Testis (tissue), 3 donors: ENCODE data around the gene IL16. TPM values are rescaled to one million over a fixed set of nuclear protein-coding genes. Genes with fewer than 3 reads are reported as not detected.
A peak's percentile ranks its signal among the peaks of the same experiment; 100 is the strongest.

ENCODE experiments used
- DNase-seq: peaks from one replicate; pipeline ENCODE4 v3.0.0-alpha.2; 2019
- H3K27ac ChIP-seq, 2 donors: fragments of 200-600 bp; sonication (generic); one replicate each; pipeline ENCODE4 v1.5.1; 2019
- H3K27me3 ChIP-seq: fragments of 200-600 bp; sonication (generic); one replicate; pipeline ENCODE4 v1.5.1; 2019
- H3K36me3 ChIP-seq: fragments of 200-600 bp; sonication (generic); one replicate; pipeline ENCODE4 v1.5.1; 2017; ENCODE audit warnings: low read depth; ENCODE audit errors: missing control alignments
- H3K4me1 ChIP-seq: fragments of 200-600 bp; sonication (generic); one replicate; pipeline ENCODE4 v1.5.1; 2019
- H3K4me3 ChIP-seq, 2 donors: fragments of 200-600 bp; sonication (generic); one replicate each; pipeline ENCODE4 v1.5.1; 2017 to 2019
- H3K9me3 ChIP-seq: fragments of 200-600 bp; sonication (generic); one replicate; pipeline ENCODE4 v1.5.1; 2017
- POLR2A ChIP-seq: fragments of 450-650 bp; IDR thresholded peaks from one replicate; pipeline ENCODE4 v1.6.1; 2017; ENCODE audit warnings: antibody characterized with exemption, mild to moderate bottlenecking, moderate library complexity
- WGBS, 2 donors: methylation state at CpG; one replicate each; pipeline ENCODE4 v1.1.5; 2018; 5-methylcytosine and 5-hydroxymethylcytosine counted together
- intact Hi-C: fragments of 100-400 bp; cut with DNase I; formaldehyde crosslinking; loops from one replicate; pipeline ENCODE4 v1.15.1; 2023; ENCODE audit warnings: low total_unique reads
- polyA plus RNA-seq: library from polyadenylated mRNA; stranded (reverse); fragments of 350-450 nt; fragmentation: Illumina TruSeq; extraction: RNeasy Lipid Tissue Mini Kit (QIAGEN cat#74804); gene quantifications from one replicate; pipeline ENCODE4 v1.2.3, GENCODE V29; 2014; ENCODE audit warnings: low read depth, low replicate concordance; ENCODE audit not compliant: insufficient read depth
- total RNA-seq, 2 donors: library from RNA; depleted of rRNA; stranded (reverse); fragments of >200 nt; gene quantifications; one replicate each; pipeline ENCODE4 v1.2.3, GENCODE V29; 2016
- TF ChIP-seq, protein P1 (sequence below), 3 experiments: fragments of 450-650 bp in 2 of 3; fragments of 200-600 bp in 1 of 3; sonication (generic) in 1 of 3; IDR thresholded peaks; one replicate each; pipeline ENCODE4 v1.5.1; 2016 to 2019; ENCODE audit warnings: antibody characterized with exemption in 3 of 3, mild to moderate bottlenecking in 2 of 3, moderate library complexity in 1 of 3

The IL16 gene
- total and polyA plus RNA-seq, 3 donors from 2014 or later: 13.1 to 17.6 (median 14.9) TPM

GRCh38 chr15:81160312-81161159 is 36.1 kb upstream of the IL16 start:
- H3K4me1 ChIP-seq: peaks cover 20% of the 10 kb centered on the region
- H3K27me3 ChIP-seq: no peaks in the 10 kb centered on the region
- 36 to 37% methylated on average over 8 to 11 of the region's 11 CpGs for WGBS, 2 donors
- intact Hi-C loops: no loop called here
- no peaks in the 10 kb centered on the region for H3K36me3 ChIP-seq
- no peak overlapping the region for H3K4me3 ChIP-seq
- no peaks in the 10 kb centered on the region for H3K9me3 ChIP-seq
- TF ChIP-seq POLR2A: no peak
- TF ChIP-seq, protein P1, sequence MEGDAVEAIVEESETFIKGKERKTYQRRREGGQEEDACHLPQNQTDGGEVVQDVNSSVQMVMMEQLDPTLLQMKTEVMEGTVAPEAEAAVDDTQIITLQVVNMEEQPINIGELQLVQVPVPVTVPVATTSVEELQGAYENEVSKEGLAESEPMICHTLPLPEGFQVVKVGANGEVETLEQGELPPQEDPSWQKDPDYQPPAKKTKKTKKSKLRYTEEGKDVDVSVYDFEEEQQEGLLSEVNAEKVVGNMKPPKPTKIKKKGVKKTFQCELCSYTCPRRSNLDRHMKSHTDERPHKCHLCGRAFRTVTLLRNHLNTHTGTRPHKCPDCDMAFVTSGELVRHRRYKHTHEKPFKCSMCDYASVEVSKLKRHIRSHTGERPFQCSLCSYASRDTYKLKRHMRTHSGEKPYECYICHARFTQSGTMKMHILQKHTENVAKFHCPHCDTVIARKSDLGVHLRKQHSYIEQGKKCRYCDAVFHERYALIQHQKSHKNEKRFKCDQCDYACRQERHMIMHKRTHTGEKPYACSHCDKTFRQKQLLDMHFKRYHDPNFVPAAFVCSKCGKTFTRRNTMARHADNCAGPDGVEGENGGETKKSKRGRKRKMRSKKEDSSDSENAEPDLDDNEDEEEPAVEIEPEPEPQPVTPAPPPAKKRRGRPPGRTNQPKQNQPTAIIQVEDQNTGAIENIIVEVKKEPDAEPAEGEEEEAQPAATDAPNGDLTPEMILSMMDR (IDR thresholded peaks at IDR 0.05): no peak
- peak; percentile 57 for DNase-seq
- no peak overlapping the region for H3K27ac ChIP-seq

DNA sequence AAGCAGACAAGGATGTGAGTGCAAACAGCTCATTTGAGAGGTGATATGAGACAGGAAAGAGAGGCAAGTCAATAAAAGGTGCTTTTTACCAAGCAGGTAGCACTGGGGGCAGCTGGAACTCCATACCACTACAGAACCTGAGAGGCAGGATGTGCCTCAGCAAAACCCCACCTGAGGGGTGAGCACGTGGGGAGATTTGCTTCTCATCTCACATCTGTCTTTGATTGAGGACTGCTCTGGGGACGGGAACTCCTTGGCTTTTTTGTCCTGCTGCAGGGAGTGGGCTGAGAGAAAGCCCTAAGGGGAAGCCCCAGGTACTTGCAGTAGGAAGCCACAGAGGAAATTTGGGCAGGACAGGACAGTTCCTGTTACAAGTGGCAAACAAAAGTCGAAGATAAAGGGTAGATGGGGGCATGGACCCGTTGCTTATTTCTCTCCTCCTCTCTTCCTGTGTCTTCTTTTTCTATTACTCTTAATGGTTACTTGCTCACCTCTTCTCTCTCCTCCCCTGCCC is 35.5 kb upstream of the IL16 start:
- intact Hi-C loops: no loop called here
- DNase-seq: no peak
- Histone ChIP-seq H3K27ac (no peak overlapping the region), H3K9me3 (no peaks in the 10 kb centered on the region), H3K36me3 (no peaks in the 10 kb centered on the region), H3K4me1 (peaks cover 20% of the 10 kb centered on the region), H3K27me3 (no peaks in the 10 kb centered on the region), H3K4me3 (no peak overlapping the region)
- whole genome bisulfite sequencing, 2 donors: 48 to 56% methylated on average over 4 of the region's 4 CpGs
- TF ChIP-seq POLR2A: no peak
- TF ChIP-seq, protein P1 (IDR thresholded peaks at IDR 0.05): no peak

DNA sequence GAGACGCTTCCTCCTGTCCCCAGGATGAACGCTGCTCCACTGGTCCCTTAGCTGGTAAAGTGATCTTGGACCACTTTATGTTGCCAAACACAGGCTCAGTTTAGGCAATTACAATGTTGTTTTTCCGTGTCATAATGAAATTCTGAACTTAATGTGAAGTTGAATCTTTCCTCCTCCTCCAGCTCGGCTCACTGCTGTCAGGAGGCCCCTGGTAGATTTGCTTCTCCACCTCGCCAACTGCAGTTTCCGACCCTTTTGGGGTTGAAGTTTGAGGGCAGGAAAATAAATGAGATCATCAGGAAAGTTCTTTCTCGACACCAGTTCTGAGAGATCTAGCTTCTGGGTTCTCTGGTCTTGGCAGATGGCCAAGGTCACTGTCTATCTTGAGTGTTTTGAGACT is 34.8 kb upstream of the IL16 start:
- intact Hi-C loops: no loop called here
- no peak overlapping the region for H3K27ac ChIP-seq
- peaks cover 20% of the 10 kb centered on the region for H3K4me1 ChIP-seq
- 61 to 64% methylated on average over 7 of the region's 7 CpGs for WGBS, 2 donors
- TF ChIP-seq, protein P1 (IDR thresholded peaks at IDR 0.05): no peak
- no peak for TF ChIP-seq POLR2A
- H3K36me3 ChIP-seq: no peaks in the 10 kb centered on the region
- H3K9me3 ChIP-seq: no peaks in the 10 kb centered on the region
- H3K4me3 ChIP-seq: no peak overlapping the region
- DNase-seq: no peak
- H3K27me3 ChIP-seq: no peaks in the 10 kb centered on the region

DNA sequence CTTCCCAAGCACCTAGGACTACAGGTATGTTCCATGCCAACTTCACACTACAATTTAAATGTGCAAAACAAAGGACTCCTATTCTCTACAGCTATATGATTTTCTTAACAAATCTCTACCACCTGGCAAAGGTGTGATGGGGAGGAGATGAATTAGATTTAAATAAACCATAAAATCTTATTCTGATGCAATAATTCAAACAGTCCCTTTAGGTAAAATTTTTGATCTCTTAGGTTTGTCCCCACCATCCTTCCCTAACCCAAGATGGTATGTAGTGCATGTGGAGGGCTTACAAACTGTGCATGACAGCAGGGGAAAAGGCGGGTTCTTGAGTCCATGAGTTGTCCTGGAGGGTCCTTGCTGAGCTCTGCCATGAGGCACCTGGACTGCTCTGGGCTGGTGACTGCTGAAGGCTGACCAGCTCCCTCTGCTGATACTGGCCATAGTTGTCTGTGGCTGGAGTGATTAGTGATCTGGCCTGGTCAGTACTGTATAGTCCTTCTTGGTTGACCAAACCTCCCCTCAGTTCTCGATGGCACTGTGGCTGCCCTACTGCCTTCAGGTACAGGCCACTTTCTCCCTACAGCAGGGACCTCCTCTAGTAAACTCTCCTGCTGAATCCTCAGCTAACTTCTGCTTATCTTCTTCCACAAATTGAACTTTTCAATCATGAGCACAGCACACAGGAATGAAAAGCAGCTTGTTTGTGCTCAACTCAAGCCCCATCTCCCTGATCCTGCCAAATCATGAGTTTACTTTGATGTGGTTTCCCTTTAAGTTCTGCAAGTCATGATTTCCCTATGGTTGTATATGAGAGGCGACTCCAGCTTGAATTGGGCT is 32.5 kb upstream of the IL16 start:
- no peak overlapping the region for H3K27ac ChIP-seq
- TF ChIP-seq, protein P1 (IDR thresholded peaks at IDR 0.05): no peak
- no peak for TF ChIP-seq POLR2A
- H3K36me3 ChIP-seq: no peaks in the 10 kb centered on the region
- WGBS, 2 donors: 85 to 93% methylated on average over 3 of the region's 3 CpGs
- intact Hi-C loops: no loop called here
- H3K9me3 ChIP-seq: no peaks in the 10 kb centered on the region
- H3K4me3 ChIP-seq: no peak overlapping the region
- no peak for DNase-seq
- H3K27me3 ChIP-seq: no peaks in the 10 kb centered on the region
- H3K4me1 ChIP-seq: peaks cover 30% of the 10 kb centered on the region
